Lung (tissue), 12 donors: ENCODE results near the gene RFPL1. TPM values are rescaled to one million over a fixed set of nuclear protein-coding genes. Genes with fewer than 3 reads are reported as not detected.

Experiments used
- ATAC-seq: fragments of 200-7000 bp; cut with Tn5 transposase; one replicate; pipeline ENCODE4 v1.9.1; 2020; ENCODE audit warnings: moderate number of reproducible peaks; ENCODE audit not compliant: insufficient read depth, low FRiP score
- DNase-seq, 3 donors: peaks; one replicate each; pipeline ENCODE4 v3.0.0-alpha.2; 2013 to 2017
- H3K27ac ChIP-seq, 2 donors: one replicate each; pipeline ENCODE4 v1.5.1; 2013; ENCODE audit warnings: mild to moderate bottlenecking in 2 of 2, moderate library complexity in 2 of 2, control low read depth in 1 of 2, inconsistent platforms in 1 of 2, low read depth in 1 of 2, low read length in 1 of 2
- H3K27me3 ChIP-seq, 3 donors: one replicate each; pipeline ENCODE4 v1.5.1; 2013; ENCODE audit warnings: low read length in 2 of 3; ENCODE audit not compliant: control insufficient read depth in 3 of 3, insufficient read depth in 3 of 3
- H3K36me3 ChIP-seq, 4 donors: one replicate each; pipeline ENCODE4 v1.5.1; 2013; ENCODE audit warnings: low read length in 4 of 4, mild to moderate bottlenecking in 1 of 4, moderate library complexity in 1 of 4; ENCODE audit not compliant: control insufficient read depth in 4 of 4, insufficient read depth in 4 of 4
- H3K4me1 ChIP-seq, 5 donors: one replicate each; pipeline ENCODE4 v1.5.1; 2013; ENCODE audit warnings: low read length in 5 of 5, mild to moderate bottlenecking in 2 of 5, moderate library complexity in 1 of 5; ENCODE audit not compliant: control insufficient read depth in 5 of 5, insufficient read depth in 5 of 5
- H3K4me3 ChIP-seq: one replicate; pipeline ENCODE4 v1.5.1; 2013; ENCODE audit warnings: mild to moderate bottlenecking, control low read depth, moderate library complexity
- H3K9ac ChIP-seq, 2 donors: one replicate each; pipeline ENCODE4 v1.5.1; 2013; ENCODE audit warnings: low read length in 2 of 2, control low read depth in 1 of 2; ENCODE audit not compliant: insufficient read depth in 1 of 2
- H3K9me3 ChIP-seq, 4 donors: one replicate each; pipeline ENCODE4 v1.5.1; 2013; ENCODE audit warnings: low read length in 3 of 4, mild to moderate bottlenecking in 1 of 4, moderate library complexity in 1 of 4; ENCODE audit not compliant: control insufficient read depth in 4 of 4, insufficient read depth in 3 of 4
- WGBS, 2 donors: extraction: QIAGEN DNeasy Blood & Tissue Kit; methylation state at CpG; one replicate each; pipeline ENCODE4 v1.1.7; 2013; 5-methylcytosine and 5-hydroxymethylcytosine counted together
- polyA plus RNA-seq, 2 donors: library from polyadenylated mRNA; stranded (reverse); fragments of 200-250 nt; gene quantifications; one replicate each; pipeline ENCODE4 v1.2.1, GENCODE V29; 2013
- total RNA-seq, 2 donors: library from RNA; depleted of rRNA in 1 of 2; stranded (reverse); fragments of >200 nt in 1 of 2; gene quantifications; one replicate each; pipeline ENCODE4 v1.2.1, GENCODE V29; 2014 to 2021
- TF ChIP-seq, protein P1 (sequence below): IDR thresholded peaks from 2 replicates; pipeline ENCODE4 v1.5.1; 2012; ENCODE audit warnings: mild to moderate bottlenecking; ENCODE audit errors: control extremely low read depth, extremely low read depth
- donor health status: control.
- donor health status: control.
- donor health status: Bipolar disorder and iron deficiency.
- donor health status: healthy.
- donor health status: DM: yes; HTN: yes; CAD: no.

The RFPL1 gene
- total and polyA plus RNA-seq, 4 donors, result not detected

DNA sequence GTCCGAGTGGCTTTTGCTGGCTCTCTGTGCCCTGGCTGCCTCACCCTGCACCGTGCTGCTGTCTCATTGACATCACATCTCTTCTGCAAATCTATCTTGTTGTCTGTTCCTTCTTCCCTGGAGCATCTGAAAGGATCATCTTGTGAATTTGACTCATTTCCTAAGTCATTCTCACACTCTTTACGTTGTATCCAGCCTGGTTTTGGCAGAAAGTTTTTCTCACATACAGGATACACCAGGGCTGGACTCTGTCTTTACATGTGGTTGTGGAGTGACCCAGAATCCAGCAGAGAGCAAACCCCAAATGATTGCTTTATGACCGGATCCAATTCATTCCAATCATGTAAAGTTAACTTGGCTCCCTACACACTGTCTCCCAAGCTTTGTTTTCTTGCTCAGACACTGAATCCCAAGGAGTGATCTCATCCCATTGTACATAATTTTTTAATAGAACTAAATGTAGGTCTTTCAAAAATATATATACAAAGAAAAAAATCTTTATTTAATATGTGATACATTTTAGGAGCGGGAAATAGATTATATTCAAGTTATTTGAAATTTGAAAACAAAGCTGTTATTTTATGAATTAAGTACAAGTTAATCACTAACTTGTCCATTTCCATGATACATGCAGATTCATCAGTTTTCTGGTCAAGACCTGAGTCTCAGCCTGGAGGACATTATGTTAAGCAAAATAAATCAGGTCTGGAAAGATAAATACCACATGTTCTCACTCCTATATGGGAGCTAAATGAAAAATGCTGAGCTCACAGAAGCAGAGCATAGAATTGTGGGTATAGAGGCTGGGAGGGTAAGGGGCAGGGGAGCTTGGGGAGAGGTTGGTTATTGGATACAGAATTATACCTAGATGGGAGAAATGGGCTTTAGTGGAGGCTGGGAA is 2.9 kb upstream of the RFPL1 start:
- WGBS, 2 donors, result 73 to 84% methylated on average over 5 of the region's 5 CpGs

DNA sequence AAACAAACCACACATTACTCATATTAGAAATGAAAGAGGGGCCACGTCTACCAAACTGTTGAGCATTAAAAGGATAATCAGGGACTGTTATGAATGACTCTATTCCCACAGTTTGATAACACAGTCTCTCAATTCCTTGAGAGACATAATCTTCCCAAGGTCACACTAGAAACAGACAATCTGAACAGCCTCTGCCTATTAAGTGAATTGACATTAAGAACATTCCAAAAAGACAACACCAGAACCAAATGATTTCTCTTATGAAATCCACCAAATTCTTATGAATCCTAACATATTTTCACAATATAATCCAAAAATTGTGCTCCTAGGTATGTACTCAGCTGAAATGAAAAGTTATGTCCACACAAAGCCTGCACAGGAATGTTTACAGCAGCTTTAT is 4.6 kb downstream of the RFPL1 start:
- 53 to 66% methylated on average over 1 of the region's 1 CpG for WGBS, 2 donors
- no peak overlapping the region for H3K27ac ChIP-seq
- H3K9ac ChIP-seq, result no peak overlapping the region
- ATAC-seq (no peak), DNase-seq (no peak)
- TF ChIP-seq, protein P1, sequence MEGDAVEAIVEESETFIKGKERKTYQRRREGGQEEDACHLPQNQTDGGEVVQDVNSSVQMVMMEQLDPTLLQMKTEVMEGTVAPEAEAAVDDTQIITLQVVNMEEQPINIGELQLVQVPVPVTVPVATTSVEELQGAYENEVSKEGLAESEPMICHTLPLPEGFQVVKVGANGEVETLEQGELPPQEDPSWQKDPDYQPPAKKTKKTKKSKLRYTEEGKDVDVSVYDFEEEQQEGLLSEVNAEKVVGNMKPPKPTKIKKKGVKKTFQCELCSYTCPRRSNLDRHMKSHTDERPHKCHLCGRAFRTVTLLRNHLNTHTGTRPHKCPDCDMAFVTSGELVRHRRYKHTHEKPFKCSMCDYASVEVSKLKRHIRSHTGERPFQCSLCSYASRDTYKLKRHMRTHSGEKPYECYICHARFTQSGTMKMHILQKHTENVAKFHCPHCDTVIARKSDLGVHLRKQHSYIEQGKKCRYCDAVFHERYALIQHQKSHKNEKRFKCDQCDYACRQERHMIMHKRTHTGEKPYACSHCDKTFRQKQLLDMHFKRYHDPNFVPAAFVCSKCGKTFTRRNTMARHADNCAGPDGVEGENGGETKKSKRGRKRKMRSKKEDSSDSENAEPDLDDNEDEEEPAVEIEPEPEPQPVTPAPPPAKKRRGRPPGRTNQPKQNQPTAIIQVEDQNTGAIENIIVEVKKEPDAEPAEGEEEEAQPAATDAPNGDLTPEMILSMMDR, result no peak
- no peak overlapping the region for H3K4me3 ChIP-seq
- no peaks in the 10 kb centered on the region for H3K36me3 ChIP-seq
- H3K27me3 ChIP-seq, result no peaks in the 10 kb centered on the region
- H3K4me1 ChIP-seq, result no peaks in the 10 kb centered on the region
- no peaks in the 10 kb centered on the region for H3K9me3 ChIP-seq

More for the DNA sequence above, 2.9 kb upstream of the RFPL1 start:
- Histone ChIP-seq H3K27me3 (peaks cover 0 to 12% (median 0%) of the 10 kb centered on the region in 3 donors), H3K9me3 (no peaks in the 10 kb centered on the region), H3K9ac (no peak overlapping the region), H3K4me3 (no peak overlapping the region), H3K27ac (no peak overlapping the region), H3K4me1 (peaks cover 0 to 2% (median 0%) of the 10 kb centered on the region in 5 donors), H3K36me3 (no peaks in the 10 kb centered on the region)
- ATAC-seq, result no peak
- TF ChIP-seq, protein P1, result no peak
- DNase-seq, result no peak

DNA sequence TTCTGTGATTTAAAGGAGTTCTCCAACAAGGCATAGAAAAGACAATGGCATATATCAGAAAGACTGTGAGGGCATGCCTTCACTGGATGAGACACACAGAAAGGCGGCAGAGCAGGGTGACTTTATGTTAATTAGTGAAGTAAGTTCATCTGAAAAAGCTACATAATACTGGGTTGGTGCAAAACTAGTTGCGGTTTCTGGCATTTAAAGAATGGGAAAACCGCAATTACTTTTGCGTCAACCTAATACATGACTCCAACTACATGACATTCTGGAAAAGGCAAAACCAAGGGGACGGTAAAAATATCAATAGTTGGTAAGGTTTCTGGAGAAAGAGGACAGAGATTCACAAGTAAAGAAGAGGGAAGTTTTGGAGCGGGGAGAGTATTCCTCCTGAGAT is 5.1 kb downstream of the RFPL1 start:
- DNase-seq (no peak), ATAC-seq (no peak)
- no peaks in the 10 kb centered on the region for H3K27me3 ChIP-seq
- H3K9ac ChIP-seq, result no peak overlapping the region
- TF ChIP-seq, protein P1, result no peak
- H3K4me1 ChIP-seq, result no peaks in the 10 kb centered on the region
- no peaks in the 10 kb centered on the region for H3K9me3 ChIP-seq
- no peaks in the 10 kb centered on the region for H3K36me3 ChIP-seq
- no peak overlapping the region for H3K27ac ChIP-seq
- WGBS, 2 donors, result 74 to 76% methylated on average over 6 of the region's 6 CpGs
- H3K4me3 ChIP-seq, result no peak overlapping the region
